Stimulated activated CD8-positive, alpha-beta memory T cell treated with anti-CD3 and anti-CD28 coated beads, Interleukin-15, amount 100 ng/mL, for 1 hour (primary cell): ENCODE data around the gene TSPAN10.

ENCODE experiments used
- DNase-seq: peaks from one replicate; pipeline ENCODE4 v3.0.0-alpha.2; 2020; ENCODE audit warnings: low read depth

The TSPAN10 gene

DNA sequence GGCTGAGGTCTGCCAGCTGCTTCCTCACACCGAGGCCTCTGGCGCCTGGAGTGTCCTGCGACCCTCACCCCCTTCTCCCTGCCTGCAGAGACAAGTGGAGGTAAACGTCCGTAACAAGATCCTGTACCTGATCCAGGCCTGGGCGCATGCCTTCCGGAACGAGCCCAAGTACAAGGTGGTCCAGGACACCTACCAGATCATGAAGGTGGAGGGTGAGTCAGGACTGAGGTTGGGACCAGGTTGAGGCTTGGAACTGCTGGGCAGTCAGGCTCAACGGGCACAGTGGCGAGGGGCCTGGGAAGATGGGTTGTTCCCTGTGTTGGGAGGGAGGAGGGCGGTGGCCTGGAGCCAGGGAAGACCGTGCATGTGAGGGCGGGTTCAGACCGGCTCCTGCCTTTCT, 51.6 kb downstream of the TSPAN10 start:
- DNase-seq = no peak

DNA sequence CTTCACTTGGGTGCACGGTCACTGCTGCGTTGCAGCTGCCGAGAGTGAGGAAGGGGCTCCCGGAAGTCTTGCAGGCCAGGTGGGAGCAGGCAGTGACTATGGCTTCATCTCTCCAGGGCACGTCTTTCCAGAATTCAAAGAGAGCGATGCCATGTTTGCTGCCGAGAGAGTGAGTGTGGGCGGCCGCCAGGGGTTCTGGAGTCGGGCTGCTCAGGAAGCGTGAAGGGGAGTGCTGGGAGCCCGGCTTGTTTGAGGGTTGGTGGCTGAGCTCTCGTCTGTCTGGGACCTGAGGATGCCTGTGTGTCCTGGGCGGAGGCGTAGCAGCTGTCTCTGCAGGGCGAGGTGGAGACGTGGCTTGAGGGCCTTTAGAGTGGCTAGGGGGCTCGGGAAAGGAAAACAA, 53.1 kb downstream of the TSPAN10 start:
- DNase-seq = no peak

DNA sequence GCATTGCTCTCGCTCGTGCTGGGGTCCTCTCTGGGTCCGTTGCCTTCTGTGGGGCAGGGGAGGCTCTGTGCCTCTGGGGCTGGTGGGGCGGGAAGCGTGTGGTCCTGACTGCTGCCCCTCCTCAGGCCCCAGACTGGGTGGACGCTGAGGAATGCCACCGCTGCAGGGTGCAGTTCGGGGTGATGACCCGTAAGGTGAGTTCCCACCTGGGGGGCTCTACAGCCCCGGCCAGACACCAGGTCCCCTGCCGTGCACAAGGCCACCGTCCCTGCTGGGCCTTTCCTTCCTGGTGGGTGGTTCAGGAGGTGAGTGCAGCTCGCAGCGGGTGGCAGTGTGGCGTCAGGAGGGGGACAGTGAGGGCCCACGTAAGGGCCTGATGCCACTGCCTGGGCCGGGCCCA, 53.6 kb downstream of the TSPAN10 start:
- no peak for DNase-seq

DNA sequence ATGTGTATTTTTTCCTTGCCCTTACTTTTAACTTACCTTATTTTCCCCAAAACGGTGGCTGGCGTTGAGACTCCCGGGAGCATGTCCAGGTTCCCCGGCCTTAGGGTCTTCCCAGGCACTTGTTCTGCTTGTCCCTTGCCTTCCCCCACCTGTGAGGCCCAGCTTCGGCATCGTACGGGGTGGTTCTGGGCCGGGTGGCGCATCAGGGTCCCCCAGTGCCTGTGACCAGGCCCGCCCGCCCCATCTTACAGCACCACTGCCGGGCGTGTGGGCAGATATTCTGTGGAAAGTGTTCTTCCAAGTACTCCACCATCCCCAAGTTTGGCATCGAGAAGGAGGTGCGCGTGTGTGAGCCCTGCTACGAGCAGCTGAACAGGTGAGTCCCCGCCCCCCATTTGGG, 54.2 kb downstream of the TSPAN10 start:
- DNase-seq = no peak

DNA sequence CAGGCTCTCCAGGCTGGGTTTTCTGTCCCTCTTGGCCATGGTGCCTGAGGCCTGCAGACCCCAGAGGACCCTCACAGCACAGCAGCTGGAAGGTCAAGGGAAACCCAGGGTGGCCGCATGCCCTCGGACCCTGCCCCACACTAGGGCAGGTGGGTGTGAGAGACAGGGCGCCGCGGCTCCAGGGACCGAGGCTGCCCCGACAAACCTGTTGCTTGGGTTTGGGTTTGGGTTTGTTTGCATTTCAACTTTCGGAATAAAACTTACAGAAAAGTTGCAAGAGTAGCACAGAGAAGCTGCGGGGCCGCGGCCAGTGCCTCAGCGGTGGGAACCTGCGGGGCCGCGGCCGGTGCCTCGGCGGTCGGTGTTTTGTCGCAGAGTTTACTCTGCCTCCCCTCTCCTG, 54.6 kb downstream of the TSPAN10 start:
- no peak for DNase-seq

DNA sequence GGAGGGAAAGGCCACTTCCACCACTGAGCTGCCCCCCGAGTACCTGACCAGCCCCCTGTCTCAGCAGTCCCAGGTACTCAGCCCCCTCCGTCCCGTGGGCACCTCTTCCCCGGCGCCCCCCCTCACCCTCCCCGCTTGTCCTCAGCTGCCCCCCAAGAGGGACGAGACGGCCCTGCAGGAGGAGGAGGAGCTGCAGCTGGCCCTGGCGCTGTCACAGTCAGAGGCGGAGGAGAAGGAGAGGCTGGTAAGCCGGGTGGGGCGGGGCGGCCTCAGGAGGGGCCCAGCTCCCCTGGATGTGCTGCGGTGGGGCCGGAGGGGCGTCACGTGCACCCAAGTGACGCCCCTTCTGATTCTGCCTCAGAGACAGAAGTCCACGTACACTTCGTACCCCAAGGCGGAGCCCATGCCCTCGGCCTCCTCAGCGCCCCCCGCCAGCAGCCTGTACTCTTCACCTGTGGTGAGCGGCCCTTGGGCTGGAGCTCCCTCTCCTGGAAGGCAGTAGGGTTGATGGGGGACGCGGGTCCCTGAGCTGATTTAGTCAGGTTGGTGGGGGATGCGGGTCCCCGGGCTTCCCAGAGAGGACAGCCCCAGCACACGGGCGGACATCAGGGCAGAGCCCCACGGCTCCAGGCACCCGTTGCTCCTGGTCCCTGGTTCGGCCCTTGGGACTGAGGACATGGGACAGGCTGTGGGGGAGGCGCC, 56.7 kb downstream of the TSPAN10 start:
- DNase-seq = no peak

DNA sequence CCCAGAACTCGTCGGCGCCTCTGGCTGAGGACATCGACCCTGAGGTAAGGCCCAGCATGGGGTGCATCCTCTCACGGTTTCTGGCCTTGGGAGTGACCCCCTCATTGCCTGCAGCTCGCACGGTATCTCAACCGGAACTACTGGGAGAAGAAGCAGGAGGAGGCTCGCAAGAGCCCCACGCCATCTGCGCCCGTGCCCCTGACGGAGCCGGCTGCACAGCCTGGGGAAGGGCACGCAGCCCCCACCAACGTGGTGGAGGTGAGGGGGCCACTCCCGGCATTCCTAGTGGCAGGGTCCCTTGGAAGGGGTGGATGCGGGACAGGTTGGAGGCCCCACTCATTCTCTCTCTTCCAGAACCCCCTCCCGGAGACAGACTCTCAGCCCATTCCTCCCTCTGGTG, 57.8 kb downstream of the TSPAN10 start:
- DNase-seq = no peak

DNA sequence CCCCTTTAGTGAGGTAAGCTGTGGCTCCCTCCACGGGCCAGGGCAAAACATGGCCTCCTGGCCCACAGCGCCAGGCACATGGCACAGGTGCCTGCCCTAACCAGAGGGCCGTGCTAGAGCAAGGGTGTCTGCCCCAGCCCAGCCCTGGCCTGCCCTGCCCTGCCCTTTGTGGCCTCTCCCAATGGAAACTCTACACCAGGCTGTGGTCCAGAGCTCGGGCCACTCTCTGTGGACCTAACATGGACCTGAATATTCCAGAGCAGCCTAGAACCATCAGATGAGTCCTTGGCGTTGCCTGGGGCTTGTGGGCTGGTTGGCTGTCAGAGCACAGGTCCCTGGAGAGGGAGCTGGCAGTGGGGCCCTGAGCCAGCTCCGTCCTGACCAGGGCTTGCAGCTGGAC, 58.2 kb downstream of the TSPAN10 start:
- DNase-seq = no peak

DNA sequence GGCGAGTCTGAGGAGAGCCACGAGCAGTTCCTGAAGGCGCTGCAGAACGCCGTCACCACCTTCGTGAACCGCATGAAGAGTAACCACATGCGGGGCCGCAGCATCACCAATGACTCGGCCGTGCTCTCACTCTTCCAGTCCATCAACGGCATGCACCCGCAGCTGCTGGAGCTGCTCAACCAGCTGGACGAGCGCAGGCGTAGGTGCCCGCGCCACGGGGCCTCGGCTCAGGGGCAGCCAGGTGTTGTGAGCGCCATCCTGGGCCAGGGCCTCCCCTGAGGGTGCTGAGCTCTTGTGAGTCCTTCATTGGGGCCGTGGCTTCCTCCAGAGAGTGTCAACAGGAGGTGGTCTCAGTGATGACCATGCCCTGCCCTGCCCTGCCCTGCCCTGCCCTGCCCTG, 58.8 kb downstream of the TSPAN10 start:
- DNase-seq = no peak

DNA sequence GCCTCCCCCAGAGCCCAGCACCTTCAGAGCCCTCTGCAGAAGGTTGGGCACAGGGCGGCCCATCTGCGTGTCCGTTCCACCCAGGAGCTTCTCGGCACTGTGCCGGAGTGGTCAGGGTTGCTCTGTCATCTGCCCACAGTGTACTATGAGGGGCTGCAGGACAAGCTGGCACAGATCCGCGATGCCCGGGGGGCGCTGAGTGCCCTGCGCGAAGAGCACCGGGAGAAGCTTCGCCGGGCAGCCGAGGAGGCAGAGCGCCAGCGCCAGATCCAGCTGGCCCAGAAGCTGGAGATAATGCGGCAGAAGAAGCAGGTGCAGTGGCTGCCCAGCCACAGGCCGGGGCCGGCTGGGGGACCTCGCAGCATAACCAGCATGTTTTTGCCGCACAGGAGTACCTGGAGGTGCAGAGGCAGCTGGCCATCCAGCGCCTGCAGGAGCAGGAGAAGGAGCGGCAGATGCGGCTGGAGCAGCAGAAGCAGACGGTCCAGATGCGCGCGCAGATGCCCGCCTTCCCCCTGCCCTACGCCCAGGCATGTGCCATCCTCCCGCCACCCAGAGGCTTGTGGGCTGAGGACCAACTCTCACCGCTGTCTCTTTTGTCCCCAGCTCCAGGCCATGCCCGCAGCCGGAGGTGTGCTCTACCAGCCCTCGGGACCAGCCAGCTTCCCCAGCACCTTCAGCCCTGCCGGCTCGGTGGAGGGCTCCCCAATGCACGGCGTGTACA, 59.4 kb downstream of the TSPAN10 start:
- DNase-seq = no peak

DNA sequence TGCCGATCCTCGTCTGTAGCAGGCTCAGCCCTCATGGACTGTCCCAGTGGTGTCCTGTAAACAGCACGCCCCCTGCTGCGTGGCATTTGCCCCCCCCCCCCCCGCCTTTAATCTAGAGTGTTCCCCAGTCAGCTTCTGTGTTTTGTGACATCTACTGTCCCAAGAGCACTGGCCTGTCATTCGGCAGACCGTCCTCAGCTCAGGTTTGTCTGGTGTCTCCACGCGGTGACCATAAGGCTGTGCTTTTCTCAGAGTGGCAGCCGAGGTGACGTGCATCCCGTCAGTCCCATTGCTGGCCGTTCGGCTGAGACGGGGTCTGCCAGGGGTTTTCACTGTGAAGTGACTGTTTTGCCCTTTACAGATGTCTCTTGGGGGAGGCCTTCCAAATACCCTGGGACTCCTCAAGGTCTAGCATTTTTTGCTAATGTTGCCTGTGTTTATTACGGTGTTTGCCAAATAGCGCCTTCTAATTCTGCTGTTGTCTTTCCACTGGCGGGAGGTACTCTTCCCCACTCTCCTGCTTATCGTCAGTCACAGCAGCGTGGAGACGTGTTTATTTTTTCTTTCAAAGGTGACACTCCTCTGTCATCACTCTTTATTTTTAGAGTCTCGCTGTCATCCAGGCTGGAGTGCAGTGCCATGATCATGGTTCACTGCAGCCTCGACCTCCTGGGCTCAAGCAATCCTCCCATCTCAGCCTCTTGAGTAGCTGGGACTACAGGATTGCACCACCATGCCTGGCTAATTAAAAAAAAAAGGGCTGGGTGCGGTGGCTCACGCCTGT, 60.5 kb downstream of the TSPAN10 start:
- no peak for DNase-seq
